Posterior vena cava (tissue), 2 donors: ENCODE results near the gene CYP26A1. TPM values are rescaled to one million over a fixed set of nuclear protein-coding genes. Genes with fewer than 3 reads are reported as not detected.

Experiments
- DNase-seq: peaks from one replicate; pipeline ENCODE4 v3.0.0-alpha.2; 2020; ENCODE audit warnings: low spot score
- intact Hi-C, 2 donors: fragments of 100-400 bp; cut with DNase I; formaldehyde crosslinking; loops; one replicate each; pipeline versions ENCODE4 v1.14.1 to v1.14.2; 2022 to 2023
- total RNA-seq, 2 donors: library from RNA; stranded (reverse); fragmentation: NEBNext Ultra II Directional; extraction: Animal tissue kit (Norgen Biotek cat#: 25700); gene quantifications; one replicate each; pipeline ENCODE4 v1.2.1, GENCODE V29; 2021
- donor health status: DM: yes; HTN: yes; CAD: no.
- donor health status: DM: yes; HTN: yes; CAD: no.

CYP26A1 gene
- total RNA-seq, 2 donors from 2014 or later: not detected

- intact Hi-C loops: no loop called here
- DNase-seq: no peak
These were observed 10.3 kb upstream of the CYP26A1 start for GRCh38 chr10:93063144-93063976.

GRCh38 chr10:93063977-93064660 is 9.6 kb upstream of the CYP26A1 start:
- DNase-seq: no peak
- intact Hi-C loops: no loop called here

- DNase-seq: no peak
- intact Hi-C loops: no loop called here
These were observed 8.6 kb upstream of the CYP26A1 start for GRCh38 chr10:93064874-93065660.

- intact Hi-C loops: no loop called here
- peak; percentile 78 for DNase-seq
These were observed 7.8 kb upstream of the CYP26A1 start for GRCh38 chr10:93065675-93066543.

GRCh38 chr10:93066544-93066913 is 7.2 kb upstream of the CYP26A1 start:
- intact Hi-C loops: no loop called here
- DNase-seq: no peak

GRCh38 chr10:93067443-93068365 is 6.0 kb upstream of the CYP26A1 start:
- no peak for DNase-seq

GRCh38 chr10:93068411-93069244 is 5.1 kb upstream of the CYP26A1 start:
- intact Hi-C loops: no loop called here
- DNase-seq: peak; percentile 76

More at GRCh38 chr10:93067443-93068365, 6.0 kb upstream of the CYP26A1 start:
- intact Hi-C loops: no loop called here

- intact Hi-C loops: no loop called here
- no peak for DNase-seq
These were observed 4.5 kb upstream of the CYP26A1 start for GRCh38 chr10:93069245-93069561.

- DNase-seq: no peak
- intact Hi-C loops: no loop called here
These were observed 3.1 kb upstream of the CYP26A1 start for GRCh38 chr10:93070378-93071176.

GRCh38 chr10:93071177-93071472 is 2.6 kb upstream of the CYP26A1 start:
- intact Hi-C loops: no loop called here
- peak; percentile 72 for DNase-seq

GRCh38 chr10:93071674-93072224 is 1.9 kb upstream of the CYP26A1 start:
- DNase-seq: peak; percentile 71
- intact Hi-C loops: no loop called here

- intact Hi-C loops: no loop called here
- no peak for DNase-seq
These were observed 1.4 kb upstream of the CYP26A1 start for GRCh38 chr10:93072225-93072712.

- peak; percentile 73 for DNase-seq
- intact Hi-C loops: no loop called here
These were observed 767 bp upstream of the CYP26A1 start for GRCh38 chr10:93072713-93073538.

- DNase-seq: peak; percentile 70
- intact Hi-C loops: no loop called here
These were observed 479 bp downstream of the CYP26A1 start for GRCh38 chr10:93074147-93074596.

- intact Hi-C loops: no loop called here
- peak; percentile 78 for DNase-seq
These were observed 1.1 kb downstream of the CYP26A1 start for GRCh38 chr10:93074597-93075368.
